Measurements from ENCODE around the gene GTF3C1. TPM values are rescaled to one million over a fixed set of nuclear protein-coding genes. Genes with fewer than 3 reads are reported as not detected.
A peak's percentile ranks its signal among the peaks of the same experiment; 100 is the strongest.

The GTF3C1 gene
- total and polyA plus RNA-seq, 4 donors = 15.3 to 28.0 (median 22.2) TPM

GRCh38 chr16:27516365-27516764 is 33.3 kb downstream of the GTF3C1 start:
- Histone ChIP-seq H3K4me1 (ENCODE audit: control insufficient read depth in 4 of 4, insufficient read depth in 4 of 4, low read length in 3 of 4) (peaks cover 0 to 1% (median 0%) of the 10 kb centered on the region in 4 donors), H3K27me3 (ENCODE audit: control insufficient read depth in 4 of 4, insufficient read depth in 4 of 4, low read length in 3 of 4) (no peaks in the 10 kb centered on the region), H3K27ac (ENCODE audit: low read depth in 1 of 2, low read length in 2 of 2) (no peak overlapping the region), H3K9ac (ENCODE audit: low read depth in 1 of 2, low read length in 2 of 2) (no peak overlapping the region), H3K9me3 (ENCODE audit: control insufficient read depth in 4 of 4, low read length in 3 of 4) (no peaks in the 10 kb centered on the region), H3K36me3 (ENCODE audit: control insufficient read depth in 4 of 4, insufficient read depth in 3 of 4, low read depth in 1 of 4, low read length in 3 of 4) (peaks cover 0 to 42% (median 22%) of the 10 kb centered on the region in 4 donors), H3K4me3 (ENCODE audit: low read depth in 1 of 3, low read length in 3 of 3) (no peak overlapping the region)
- 96% methylated on average over 11 of the region's 11 CpGs for WGBS
- DNase-seq (ENCODE audit: low spot score) = no peak
- TF ChIP-seq REST (IDR thresholded peaks at IDR 0.05) (no peak), FOXA1 (IDR thresholded peaks at IDR 0.05) (no peak), NR2F2 (IDR thresholded peaks at IDR 0.05) (no peak), JUND (IDR thresholded peaks at IDR 0.05) (no peak), ATF3 (IDR thresholded peaks at IDR 0.05) (no peak), CTCF (IDR thresholded peaks at IDR 0.05; ENCODE audit: low read depth, low read length, missing input control) (no peak), MAX (IDR thresholded peaks at IDR 0.05) (no peak)

- no peaks in the 10 kb centered on the region for H3K4me1 ChIP-seq (ENCODE audit: control insufficient read depth in 4 of 4, insufficient read depth in 4 of 4, low read length in 3 of 4)
- 95% methylated on average over 9 of the region's 9 CpGs for WGBS
- TF ChIP-seq CTCF (IDR thresholded peaks at IDR 0.05; ENCODE audit: low read depth, low read length, missing input control) (peak; percentile 35), HNF4A (conservative IDR thresholded peaks at IDR 0.05) (no peak)
- H3K9ac ChIP-seq (ENCODE audit: low read depth in 1 of 2, low read length in 2 of 2) = no peak overlapping the region
- DNase-seq (ENCODE audit: low spot score) = no peak
- no peaks in the 10 kb centered on the region for H3K27me3 ChIP-seq (ENCODE audit: control insufficient read depth in 4 of 4, insufficient read depth in 4 of 4, low read length in 3 of 4)
- H3K27ac ChIP-seq (ENCODE audit: low read depth in 1 of 2, low read length in 2 of 2) = no peak overlapping the region
- no peak overlapping the region for H3K4me3 ChIP-seq (ENCODE audit: low read depth in 1 of 3, low read length in 3 of 3)
- peaks cover 0 to 44% (median 25%) of the 10 kb centered on the region in 4 donors for H3K36me3 ChIP-seq (ENCODE audit: control insufficient read depth in 4 of 4, insufficient read depth in 3 of 4, low read depth in 1 of 4, low read length in 3 of 4)
- no peaks in the 10 kb centered on the region for H3K9me3 ChIP-seq (ENCODE audit: control insufficient read depth in 4 of 4, low read length in 3 of 4)
These were observed 33.8 kb downstream of the GTF3C1 start for GRCh38 chr16:27515874-27516353.

Measured in liver (tissue), 9 donors.